ENCODE measurements around the gene ENTPD8. TPM values are rescaled to one million over a fixed set of nuclear protein-coding genes. Genes with fewer than 3 reads are reported as not detected.
A peak's percentile ranks its signal among the peaks of the same experiment; 100 is the strongest.

ENTPD8 gene
- total RNA-seq, 1 experiment from 2014 or later, result 0.77 TPM

DNA sequence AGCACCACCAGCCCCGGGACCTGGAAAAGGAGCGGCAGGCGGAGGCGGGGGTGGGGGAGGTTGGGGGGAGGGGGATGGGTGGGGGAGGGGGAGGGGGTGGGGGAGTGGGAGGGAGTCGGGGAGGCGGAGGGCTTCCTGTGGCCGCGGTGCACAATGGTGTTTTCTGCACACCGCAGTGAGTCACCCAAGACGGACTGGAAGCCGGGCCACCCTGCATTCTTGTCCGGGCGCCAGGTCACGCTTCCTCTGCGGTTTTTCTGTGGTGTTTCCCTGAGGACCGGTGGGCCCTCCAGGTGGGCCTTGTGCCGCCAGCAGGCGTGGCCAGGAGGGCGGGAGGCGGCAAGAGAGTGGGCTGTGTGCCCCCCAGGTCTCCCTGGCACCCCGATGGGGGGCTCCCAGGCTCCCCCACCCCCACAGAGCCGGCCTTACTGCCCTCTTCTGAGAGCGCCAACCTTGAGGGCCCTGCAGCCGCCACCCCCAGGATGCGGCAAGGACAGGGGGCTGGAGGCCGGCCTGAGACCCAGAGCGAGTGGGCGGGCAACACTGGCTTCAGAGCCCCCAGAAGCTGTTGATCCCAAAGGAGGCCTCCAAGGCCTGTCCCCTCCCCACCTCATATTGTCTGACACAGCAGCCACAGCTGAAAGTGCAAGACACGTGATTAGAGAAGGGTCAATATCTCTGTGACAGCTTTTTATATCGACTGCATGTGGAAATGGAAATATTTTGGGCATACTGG is 29.3 kb downstream of the ENTPD8 start:
- no peak overlapping the region for H3K9ac ChIP-seq (ENCODE audit: extremely low read depth, insufficient read length, low read length)
- TF ChIP-seq, protein P1, sequence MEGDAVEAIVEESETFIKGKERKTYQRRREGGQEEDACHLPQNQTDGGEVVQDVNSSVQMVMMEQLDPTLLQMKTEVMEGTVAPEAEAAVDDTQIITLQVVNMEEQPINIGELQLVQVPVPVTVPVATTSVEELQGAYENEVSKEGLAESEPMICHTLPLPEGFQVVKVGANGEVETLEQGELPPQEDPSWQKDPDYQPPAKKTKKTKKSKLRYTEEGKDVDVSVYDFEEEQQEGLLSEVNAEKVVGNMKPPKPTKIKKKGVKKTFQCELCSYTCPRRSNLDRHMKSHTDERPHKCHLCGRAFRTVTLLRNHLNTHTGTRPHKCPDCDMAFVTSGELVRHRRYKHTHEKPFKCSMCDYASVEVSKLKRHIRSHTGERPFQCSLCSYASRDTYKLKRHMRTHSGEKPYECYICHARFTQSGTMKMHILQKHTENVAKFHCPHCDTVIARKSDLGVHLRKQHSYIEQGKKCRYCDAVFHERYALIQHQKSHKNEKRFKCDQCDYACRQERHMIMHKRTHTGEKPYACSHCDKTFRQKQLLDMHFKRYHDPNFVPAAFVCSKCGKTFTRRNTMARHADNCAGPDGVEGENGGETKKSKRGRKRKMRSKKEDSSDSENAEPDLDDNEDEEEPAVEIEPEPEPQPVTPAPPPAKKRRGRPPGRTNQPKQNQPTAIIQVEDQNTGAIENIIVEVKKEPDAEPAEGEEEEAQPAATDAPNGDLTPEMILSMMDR (conservative IDR thresholded peaks at IDR 0.05), result no peak
- no CpG with 5 or more reads among the region's 30 CpGs for WGBS (ENCODE audit: extremely low coverage, insufficient read length, low lambda C conversion rate)
- H4K20me1 ChIP-seq (ENCODE audit: control insufficient read depth, insufficient read depth, insufficient read length), result no peaks in the 10 kb centered on the region
- no peak overlapping the region for H2AFZ ChIP-seq (ENCODE audit: low read length)
- no peak overlapping the region for H3K18ac ChIP-seq (ENCODE audit: insufficient read length, low read depth, low read length)
- H2BK12ac ChIP-seq (ENCODE audit: insufficient read length, low read depth, low read length), result no peak overlapping the region
- H3K23ac ChIP-seq (ENCODE audit: insufficient read length, low read depth, low read length), result no peak overlapping the region
- H3K27me3 ChIP-seq (ENCODE audit: insufficient read depth, low read length), result no peaks in the 10 kb centered on the region
- no peak overlapping the region for H3K27ac ChIP-seq (ENCODE audit: insufficient read length, low read depth, low read length)
- 0 out of 2 replicates have a peak overlapping the region, but pooled peaks have one; percentile 22 for H3K14ac ChIP-seq (ENCODE audit: insufficient read depth, low read length)
- no peaks in the 10 kb centered on the region for H3K4me1 ChIP-seq (ENCODE audit: insufficient read depth, low read length)
- H3K4me2 ChIP-seq (ENCODE audit: insufficient read depth, insufficient read length, low read length), result no peak overlapping the region
- Mint-ChIP-seq H3K36me3 (ENCODE audit: insufficient read depth in 1 of 3, low read depth in 3 of 3) (no peaks in the 10 kb centered on the region), H3K4me1 (peaks cover 0 to 3% of the 10 kb centered on the region in 2 experiments; a peak in 1 of 4 replicates), H3K9me3 (no peaks in the 10 kb centered on the region), H3K27ac (no peak overlapping the region), H3K4me3 (no peak overlapping the region), H3K27me3 (ENCODE audit: low read depth) (peaks cover 2% of the 10 kb centered on the region; the same call in 1 of the 2 replicates)
- peak; percentile 18 for DNase-seq
- H4K8ac ChIP-seq (replicated peaks; ENCODE audit: insufficient read length, low read depth, low read length), result no peak overlapping the region
- H3T11ph ChIP-seq (ENCODE audit: low read length), result no peak overlapping the region
- H3K4ac ChIP-seq (ENCODE audit: low read depth, low read length), result no peak overlapping the region
- no peak overlapping the region for H3K56ac ChIP-seq (ENCODE audit: insufficient read length, low read depth, low read length)
- H2AK5ac ChIP-seq (ENCODE audit: insufficient read length, low read length), result no peak overlapping the region
- no peaks in the 10 kb centered on the region for H3K79me2 ChIP-seq (ENCODE audit: insufficient read depth, low read length)
- no peak overlapping the region for H4K91ac ChIP-seq (ENCODE audit: insufficient read length, low read depth, low read length)
- H3K9me3 ChIP-seq (ENCODE audit: control insufficient read depth, low read depth, low read length), result no peaks in the 10 kb centered on the region
- H2BK15ac ChIP-seq (ENCODE audit: low read depth, low read length), result no peak overlapping the region
- no peak overlapping the region for H2BK120ac ChIP-seq (ENCODE audit: low read depth, low read length, poor library complexity, severe bottlenecking)
- no peaks in the 10 kb centered on the region for H3K79me1 ChIP-seq (ENCODE audit: insufficient read depth, low read depth, low read length, poor library complexity, severe bottlenecking)
- H2BK5ac ChIP-seq (ENCODE audit: insufficient read length, low read length), result no peak overlapping the region
- no peak overlapping the region for H4K5ac ChIP-seq (ENCODE audit: insufficient read length, low read depth, low read length)
- H3K23me2 ChIP-seq (ENCODE audit: insufficient read length, low read depth, low read length, poor library complexity, severe bottlenecking), result peaks cover 1% of the 10 kb centered on the region
- no peak overlapping the region for H2BK20ac ChIP-seq (ENCODE audit: low read depth, low read length, poor library complexity, severe bottlenecking)

Measured in H9 (cell line).